ENCODE results near the gene SP100.

SP100 gene

DNA sequence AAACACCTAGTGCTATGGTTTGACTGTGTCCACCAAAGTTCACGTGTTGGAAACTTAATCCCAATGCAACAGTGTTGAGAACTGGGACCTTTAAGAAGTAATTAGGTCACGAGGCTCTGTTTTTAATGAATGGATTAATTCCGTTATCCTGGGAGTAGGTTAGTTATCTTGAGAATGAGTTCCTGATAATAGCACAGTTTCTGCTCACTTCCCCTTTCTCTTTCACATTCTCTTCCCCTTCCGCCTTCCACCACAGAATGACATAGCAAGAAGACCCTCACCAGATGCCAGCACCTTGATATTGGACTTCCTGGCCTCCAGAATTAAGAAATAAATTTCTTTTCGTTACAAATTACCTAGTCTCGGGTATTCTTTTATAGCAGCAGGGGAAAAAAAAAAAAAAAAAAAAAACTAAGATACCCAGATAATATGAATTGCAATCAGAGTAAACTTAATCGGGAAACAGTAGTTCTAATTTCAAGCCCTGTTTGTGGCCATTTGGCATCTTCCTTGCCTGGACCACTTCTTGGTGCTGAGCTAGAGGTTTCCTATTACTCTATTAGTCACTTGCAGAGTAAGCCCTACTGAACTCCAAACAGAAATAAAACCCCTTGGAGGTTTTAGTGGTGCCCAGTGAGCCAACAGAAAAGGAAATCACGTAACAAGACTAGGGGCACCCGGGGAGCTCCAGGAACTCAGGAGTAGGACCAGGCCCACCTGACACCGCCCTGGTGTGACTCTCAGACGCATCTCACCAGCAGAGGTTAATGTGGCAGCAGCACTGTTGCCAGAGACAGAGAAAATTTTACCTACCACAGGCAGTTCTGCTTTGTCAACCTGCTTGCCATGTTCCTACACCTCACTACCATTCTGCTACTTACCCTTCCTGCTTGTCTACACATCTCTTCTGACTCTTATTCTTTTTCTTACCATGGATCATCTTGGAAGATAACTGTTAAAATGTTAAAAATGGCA, 149.1 kb downstream of the SP100 start:
- TF ChIP-seq, protein P1, sequence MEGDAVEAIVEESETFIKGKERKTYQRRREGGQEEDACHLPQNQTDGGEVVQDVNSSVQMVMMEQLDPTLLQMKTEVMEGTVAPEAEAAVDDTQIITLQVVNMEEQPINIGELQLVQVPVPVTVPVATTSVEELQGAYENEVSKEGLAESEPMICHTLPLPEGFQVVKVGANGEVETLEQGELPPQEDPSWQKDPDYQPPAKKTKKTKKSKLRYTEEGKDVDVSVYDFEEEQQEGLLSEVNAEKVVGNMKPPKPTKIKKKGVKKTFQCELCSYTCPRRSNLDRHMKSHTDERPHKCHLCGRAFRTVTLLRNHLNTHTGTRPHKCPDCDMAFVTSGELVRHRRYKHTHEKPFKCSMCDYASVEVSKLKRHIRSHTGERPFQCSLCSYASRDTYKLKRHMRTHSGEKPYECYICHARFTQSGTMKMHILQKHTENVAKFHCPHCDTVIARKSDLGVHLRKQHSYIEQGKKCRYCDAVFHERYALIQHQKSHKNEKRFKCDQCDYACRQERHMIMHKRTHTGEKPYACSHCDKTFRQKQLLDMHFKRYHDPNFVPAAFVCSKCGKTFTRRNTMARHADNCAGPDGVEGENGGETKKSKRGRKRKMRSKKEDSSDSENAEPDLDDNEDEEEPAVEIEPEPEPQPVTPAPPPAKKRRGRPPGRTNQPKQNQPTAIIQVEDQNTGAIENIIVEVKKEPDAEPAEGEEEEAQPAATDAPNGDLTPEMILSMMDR (IDR thresholded peaks at IDR 0.05; ENCODE audit: low read depth, low read length), result no peak
- Histone ChIP-seq H3K36me3 (no peaks in the 10 kb centered on the region), H3K27ac (no peak overlapping the region), H3K9me3 (ENCODE audit: severe bottlenecking) (no peaks in the 10 kb centered on the region), H3K4me3 (ENCODE audit: low read depth, low read length) (no peak overlapping the region), H3K27me3 (ENCODE audit: insufficient read depth, low read depth, severe bottlenecking) (peaks cover 29% of the 10 kb centered on the region)
- no peak for DNase-seq

DNA sequence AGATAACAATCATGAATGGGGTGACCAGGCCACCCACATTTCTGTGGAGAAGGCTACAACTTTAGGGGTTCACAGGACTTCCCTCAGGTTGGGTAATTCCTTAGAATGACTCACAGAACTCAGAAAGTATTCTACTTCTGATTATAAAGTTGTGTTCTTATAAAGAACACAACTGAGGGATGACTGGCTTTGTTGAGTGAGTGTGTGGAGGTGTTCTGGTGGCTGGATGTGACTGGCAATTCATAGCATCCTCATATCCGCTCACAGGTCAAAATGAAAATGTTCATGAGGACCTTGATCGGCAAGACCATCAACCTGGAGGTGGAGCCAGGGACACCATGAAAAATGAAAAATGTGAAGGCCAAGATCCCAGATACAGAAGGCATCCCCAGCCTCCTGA, 153.3 kb downstream of the SP100 start:
- H3K27ac ChIP-seq, result no peak overlapping the region
- H3K27me3 ChIP-seq (ENCODE audit: insufficient read depth, low read depth, severe bottlenecking), result peaks cover 40% of the 10 kb centered on the region
- no peaks in the 10 kb centered on the region for H3K36me3 ChIP-seq
- no peak for DNase-seq
- H3K9me3 ChIP-seq (ENCODE audit: severe bottlenecking), result no peaks in the 10 kb centered on the region
- H3K4me3 ChIP-seq (ENCODE audit: low read depth, low read length), result no peak overlapping the region
- TF ChIP-seq, protein P1 (IDR thresholded peaks at IDR 0.05; ENCODE audit: low read depth, low read length), result no peak

DNA sequence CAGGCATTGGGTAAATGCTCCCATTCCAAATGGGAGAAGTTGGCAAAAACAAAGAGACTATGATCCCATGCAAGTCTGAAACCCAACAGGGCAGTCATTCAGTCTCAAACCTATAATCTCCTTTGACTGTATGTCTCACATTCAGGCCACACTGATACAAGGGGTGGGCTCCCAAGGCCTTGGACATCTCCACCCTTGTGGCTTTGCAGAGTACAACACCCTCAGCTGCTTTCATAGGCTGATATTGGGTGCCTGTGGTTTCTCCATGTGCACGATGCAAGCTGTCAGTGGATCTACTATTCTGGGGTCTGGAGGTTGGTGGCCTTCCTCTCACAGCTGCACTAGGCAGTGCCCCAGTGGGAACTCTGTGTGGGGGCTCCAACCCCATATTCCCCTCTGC, 155.0 kb downstream of the SP100 start:
- Histone ChIP-seq H3K9me3 (ENCODE audit: severe bottlenecking) (no peaks in the 10 kb centered on the region), H3K4me3 (ENCODE audit: low read depth, low read length) (no peak overlapping the region), H3K36me3 (no peaks in the 10 kb centered on the region), H3K27me3 (ENCODE audit: insufficient read depth, low read depth, severe bottlenecking) (peaks cover 45% of the 10 kb centered on the region), H3K27ac (no peak overlapping the region)
- DNase-seq, result no peak
- TF ChIP-seq, protein P1 (IDR thresholded peaks at IDR 0.05; ENCODE audit: low read depth, low read length), result no peak

DNA sequence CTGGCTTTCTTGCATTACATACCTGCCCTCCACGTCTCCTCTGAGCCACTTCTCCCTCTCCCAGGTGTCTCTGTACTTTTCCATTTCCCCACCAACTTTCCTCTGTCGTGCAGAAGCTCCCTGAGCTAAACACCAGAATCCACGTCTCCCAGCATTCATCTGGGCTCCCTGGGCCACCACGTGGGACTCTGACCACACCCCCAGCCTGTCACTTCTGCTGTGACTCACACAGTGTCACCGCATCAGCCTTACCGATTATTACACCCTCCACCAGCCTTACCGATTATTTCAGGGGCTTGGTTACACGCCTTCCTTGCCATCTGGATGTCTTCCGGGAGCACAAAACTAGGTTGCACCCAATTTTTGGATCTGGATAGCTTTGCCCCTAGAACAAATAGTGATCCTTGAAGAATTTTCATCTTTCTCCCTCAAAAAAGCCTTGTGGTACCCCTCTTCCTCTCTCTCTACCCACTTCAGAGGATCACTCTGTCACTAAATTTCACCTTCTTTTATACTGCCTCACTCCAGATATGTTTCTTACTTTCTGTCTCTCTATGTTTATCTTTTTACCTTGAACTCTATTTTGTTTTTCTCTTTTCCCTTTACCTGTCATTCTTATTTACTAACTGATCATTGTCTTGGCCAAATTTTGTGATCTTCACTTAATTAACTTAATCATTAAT, 159.8 kb downstream of the SP100 start:
- H3K4me3 ChIP-seq (ENCODE audit: low read depth, low read length), result no peak overlapping the region
- no peak overlapping the region for H3K27ac ChIP-seq
- no peaks in the 10 kb centered on the region for H3K36me3 ChIP-seq
- H3K9me3 ChIP-seq (ENCODE audit: severe bottlenecking), result no peaks in the 10 kb centered on the region
- peaks cover 60% of the 10 kb centered on the region for H3K27me3 ChIP-seq (ENCODE audit: insufficient read depth, low read depth, severe bottlenecking)
- TF ChIP-seq, protein P1 (IDR thresholded peaks at IDR 0.05; ENCODE audit: low read depth, low read length), result no peak
- DNase-seq, result no peak

- no peaks in the 10 kb centered on the region for H3K9me3 ChIP-seq (ENCODE audit: severe bottlenecking)
- TF ChIP-seq, protein P1 (IDR thresholded peaks at IDR 0.05; ENCODE audit: low read depth, low read length), result no peak
- no peak overlapping the region for H3K4me3 ChIP-seq (ENCODE audit: low read depth, low read length)
Measured at GRCh38 chr2:230577114-230577513, 161.1 kb downstream of the SP100 start.

More at GRCh38 chr2:230577114-230577513, 161.1 kb downstream of the SP100 start:
- Histone ChIP-seq H3K27ac (no peak overlapping the region), H3K36me3 (no peaks in the 10 kb centered on the region), H3K27me3 (ENCODE audit: insufficient read depth, low read depth, severe bottlenecking) (peaks cover 68% of the 10 kb centered on the region)
- no peak for DNase-seq
